ENCODE measurements around the gene AP1M2. TPM values are rescaled to one million over a fixed set of nuclear protein-coding genes. Genes with fewer than 3 reads are reported as not detected.

Gene AP1M2
- polyA plus RNA-seq, 1 donor (not counting 4 experiments of a cell fraction or from before 2014, with no cell fraction given): 83.1 TPM

DNA sequence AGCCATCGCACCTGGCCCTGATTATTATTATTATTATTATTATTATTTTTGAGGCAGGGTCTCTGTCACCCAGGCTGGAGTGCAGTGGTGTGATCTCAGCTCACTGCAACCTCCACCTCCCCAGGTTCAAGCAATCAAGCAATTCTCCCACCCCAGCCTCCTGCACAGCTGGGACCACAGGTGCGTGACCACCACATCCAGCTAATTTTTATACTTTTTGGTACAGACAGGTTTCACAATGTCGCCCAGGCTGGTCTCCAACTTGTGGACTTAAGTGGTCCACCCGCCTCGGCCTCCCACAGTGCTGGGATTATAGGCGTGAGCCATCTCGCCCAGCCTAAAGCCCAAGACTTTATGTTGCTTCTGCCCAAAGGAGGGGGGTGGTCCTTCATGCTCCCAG is 6.0 kb upstream of the AP1M2 start:
- no peak for TF ChIP-seq EZH2 (IDR thresholded peaks at IDR 0.05; ENCODE audit: low read length)
- Histone ChIP-seq H3K36me3 (ENCODE audit: control insufficient read depth in 2 of 2, extremely low read depth in 1 of 2, insufficient read depth in 2 of 2, low read length in 2 of 2) (no peaks in the 10 kb centered on the region), H3K79me2 (ENCODE audit: control insufficient read depth, insufficient read depth, low read length) (no peaks in the 10 kb centered on the region), H3K4me1 (ENCODE audit: control insufficient read depth, extremely low read depth, insufficient read depth, low read length) (no peaks in the 10 kb centered on the region), H2AFZ (ENCODE audit: control insufficient read depth, low read length) (no peak overlapping the region), H3K9ac (ENCODE audit: control insufficient read depth, extremely low read depth, insufficient read depth, low read length) (no peak overlapping the region), H3K4me2 (ENCODE audit: control insufficient read depth, extremely low read depth, insufficient read depth, low read depth, low read length) (no peak overlapping the region), H3K27me3 (ENCODE audit: control insufficient read depth, extremely low read depth, insufficient read depth, low read length) (no peaks in the 10 kb centered on the region), H3K9me1 (ENCODE audit: control insufficient read depth, extremely low read depth, insufficient read depth, low read length) (no peaks in the 10 kb centered on the region), H4K20me1 (ENCODE audit: control insufficient read depth, extremely low read depth, insufficient read depth, low read length) (no peaks in the 10 kb centered on the region), H3K27ac (ENCODE audit: control insufficient read depth, insufficient read depth, low read length) (no peak overlapping the region), H3K4me3 (ENCODE audit: control insufficient read depth in 2 of 3, extremely low read depth in 1 of 3, insufficient read depth in 2 of 3, low read depth in 1 of 3, low read length in 3 of 3) (no peak overlapping the region), H3K9me3 (ENCODE audit: control insufficient read depth, low read depth, low read length) (no peaks in the 10 kb centered on the region)
- DNase-seq (ENCODE audit: low read depth, low spot score) (no peak), FAIRE-seq (no peak)
- dilution Hi-C loops (cut with MboI; ENCODE audit: extremely low pct_ligation_motif_present, low sequenced_read_pairs): no loop called here

DNA sequence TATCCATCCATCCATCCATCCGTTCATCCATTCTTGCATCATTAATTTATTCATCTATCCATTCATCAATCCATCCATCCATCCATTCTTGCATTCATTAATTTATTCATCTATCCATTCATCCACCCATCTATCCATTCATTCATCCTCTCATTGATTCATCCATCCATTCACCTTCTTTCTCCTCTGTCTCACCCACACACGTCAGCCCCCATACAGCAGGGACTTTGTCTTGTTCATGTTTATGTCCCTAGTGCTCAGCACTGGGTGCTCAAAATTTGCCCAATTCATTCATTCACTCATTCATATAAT is 683 bp upstream of the AP1M2 start:
- H3K9me1 ChIP-seq (ENCODE audit: control insufficient read depth, extremely low read depth, insufficient read depth, low read length): no peaks in the 10 kb centered on the region
- H4K20me1 ChIP-seq (ENCODE audit: control insufficient read depth, extremely low read depth, insufficient read depth, low read length): no peaks in the 10 kb centered on the region
- no peaks in the 10 kb centered on the region for H3K9me3 ChIP-seq (ENCODE audit: control insufficient read depth, low read depth, low read length)
- H3K36me3 ChIP-seq (ENCODE audit: control insufficient read depth in 2 of 2, extremely low read depth in 1 of 2, insufficient read depth in 2 of 2, low read length in 2 of 2): peaks cover 4 to 5% of the 10 kb centered on the region in 2 experiments
- peak overlapping the region; percentile 96 for H3K4me2 ChIP-seq (ENCODE audit: control insufficient read depth, extremely low read depth, insufficient read depth, low read depth, low read length)
- dilution Hi-C loops (cut with MboI; ENCODE audit: extremely low pct_ligation_motif_present, low sequenced_read_pairs): no loop called here
- no peak overlapping the region for H3K4me3 ChIP-seq (ENCODE audit: control insufficient read depth in 2 of 3, extremely low read depth in 1 of 3, insufficient read depth in 2 of 3, low read depth in 1 of 3, low read length in 3 of 3)
- H3K27ac ChIP-seq (ENCODE audit: control insufficient read depth, insufficient read depth, low read length): no peak overlapping the region
- no peak overlapping the region for H3K9ac ChIP-seq (ENCODE audit: control insufficient read depth, extremely low read depth, insufficient read depth, low read length)
- H2AFZ ChIP-seq (ENCODE audit: control insufficient read depth, low read length): no peak overlapping the region
- no peaks in the 10 kb centered on the region for H3K27me3 ChIP-seq (ENCODE audit: control insufficient read depth, extremely low read depth, insufficient read depth, low read length)
- FAIRE-seq: no peak
- no peak for DNase-seq (ENCODE audit: low read depth, low spot score)
- H3K4me1 ChIP-seq (ENCODE audit: control insufficient read depth, extremely low read depth, insufficient read depth, low read length): peaks cover 6% of the 10 kb centered on the region
- TF ChIP-seq, protein P1, sequence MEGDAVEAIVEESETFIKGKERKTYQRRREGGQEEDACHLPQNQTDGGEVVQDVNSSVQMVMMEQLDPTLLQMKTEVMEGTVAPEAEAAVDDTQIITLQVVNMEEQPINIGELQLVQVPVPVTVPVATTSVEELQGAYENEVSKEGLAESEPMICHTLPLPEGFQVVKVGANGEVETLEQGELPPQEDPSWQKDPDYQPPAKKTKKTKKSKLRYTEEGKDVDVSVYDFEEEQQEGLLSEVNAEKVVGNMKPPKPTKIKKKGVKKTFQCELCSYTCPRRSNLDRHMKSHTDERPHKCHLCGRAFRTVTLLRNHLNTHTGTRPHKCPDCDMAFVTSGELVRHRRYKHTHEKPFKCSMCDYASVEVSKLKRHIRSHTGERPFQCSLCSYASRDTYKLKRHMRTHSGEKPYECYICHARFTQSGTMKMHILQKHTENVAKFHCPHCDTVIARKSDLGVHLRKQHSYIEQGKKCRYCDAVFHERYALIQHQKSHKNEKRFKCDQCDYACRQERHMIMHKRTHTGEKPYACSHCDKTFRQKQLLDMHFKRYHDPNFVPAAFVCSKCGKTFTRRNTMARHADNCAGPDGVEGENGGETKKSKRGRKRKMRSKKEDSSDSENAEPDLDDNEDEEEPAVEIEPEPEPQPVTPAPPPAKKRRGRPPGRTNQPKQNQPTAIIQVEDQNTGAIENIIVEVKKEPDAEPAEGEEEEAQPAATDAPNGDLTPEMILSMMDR (optimal IDR thresholded peaks at IDR 0.05 in 1 of 3, IDR thresholded peaks at IDR 0.05 in 1 of 3, conservative IDR thresholded peaks at IDR 0.05 in 1 of 3; ENCODE audit: extremely low read depth in 1 of 3, insufficient read depth in 2 of 3, low read length in 3 of 3): no peak
- no peak for TF ChIP-seq EZH2 (IDR thresholded peaks at IDR 0.05; ENCODE audit: low read length)
- H3K79me2 ChIP-seq (ENCODE audit: control insufficient read depth, insufficient read depth, low read length): peaks cover 21% of the 10 kb centered on the region

DNA sequence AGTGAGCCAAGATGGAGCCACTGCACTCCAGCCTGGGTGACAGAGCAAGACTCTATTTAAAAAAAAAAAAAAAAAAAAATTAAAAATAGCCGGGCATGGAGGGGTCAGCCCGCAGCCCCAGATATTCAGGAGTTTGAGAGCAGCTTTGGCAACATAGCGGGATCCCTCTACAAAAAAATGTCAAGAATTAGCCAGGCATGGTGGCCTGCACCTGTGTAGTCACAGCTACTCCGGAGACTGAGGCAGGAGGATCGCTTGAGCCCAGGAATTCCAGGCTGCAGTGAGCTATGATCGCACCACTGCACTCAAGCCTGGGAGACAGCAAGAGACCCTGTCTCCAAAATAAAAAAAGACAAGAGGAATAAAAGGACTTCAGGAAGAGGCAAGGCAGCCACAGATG is 716 bp downstream of the AP1M2 start:
- FAIRE-seq (no peak), DNase-seq (ENCODE audit: low read depth, low spot score) (no peak)
- H3K4me2 ChIP-seq (ENCODE audit: control insufficient read depth, extremely low read depth, insufficient read depth, low read depth, low read length): peak overlapping the region; percentile 96
- peaks cover 21% of the 10 kb centered on the region for H3K79me2 ChIP-seq (ENCODE audit: control insufficient read depth, insufficient read depth, low read length)
- no peak overlapping the region for H2AFZ ChIP-seq (ENCODE audit: control insufficient read depth, low read length)
- TF ChIP-seq, protein P1 (optimal IDR thresholded peaks at IDR 0.05 in 1 of 3, IDR thresholded peaks at IDR 0.05 in 1 of 3, conservative IDR thresholded peaks at IDR 0.05 in 1 of 3; ENCODE audit: extremely low read depth in 1 of 3, insufficient read depth in 2 of 3, low read length in 3 of 3): no peak
- TF ChIP-seq EZH2 (IDR thresholded peaks at IDR 0.05; ENCODE audit: low read length): no peak
- H3K4me1 ChIP-seq (ENCODE audit: control insufficient read depth, extremely low read depth, insufficient read depth, low read length): peaks cover 6% of the 10 kb centered on the region
- peak overlapping the region; percentile 89 for H3K9ac ChIP-seq (ENCODE audit: control insufficient read depth, extremely low read depth, insufficient read depth, low read length)
- peak overlapping the region; percentile 73 for H3K27ac ChIP-seq (ENCODE audit: control insufficient read depth, insufficient read depth, low read length)
- H3K36me3 ChIP-seq (ENCODE audit: control insufficient read depth in 2 of 2, extremely low read depth in 1 of 2, insufficient read depth in 2 of 2, low read length in 2 of 2): peaks cover 6 to 7% of the 10 kb centered on the region in 2 experiments
- dilution Hi-C loops (cut with MboI; ENCODE audit: extremely low pct_ligation_motif_present, low sequenced_read_pairs): no loop called here
- H3K9me3 ChIP-seq (ENCODE audit: control insufficient read depth, low read depth, low read length): no peaks in the 10 kb centered on the region
- H4K20me1 ChIP-seq (ENCODE audit: control insufficient read depth, extremely low read depth, insufficient read depth, low read length): peaks cover under 1% of the 10 kb centered on the region
- H3K4me3 ChIP-seq (ENCODE audit: control insufficient read depth in 2 of 3, extremely low read depth in 1 of 3, insufficient read depth in 2 of 3, low read depth in 1 of 3, low read length in 3 of 3): peak overlapping the region; percentile 59 to 85 (median 79)
- H3K9me1 ChIP-seq (ENCODE audit: control insufficient read depth, extremely low read depth, insufficient read depth, low read length): no peaks in the 10 kb centered on the region
- H3K27me3 ChIP-seq (ENCODE audit: control insufficient read depth, extremely low read depth, insufficient read depth, low read length): no peaks in the 10 kb centered on the region

Data from keratinocyte (primary cell).